Thymus (tissue), 14 donors: ENCODE results near the gene KLHL2. TPM values are rescaled to one million over a fixed set of nuclear protein-coding genes. Genes with fewer than 3 reads are reported as not detected.
"Not testable (repeated sequence)": the region's sequence is repeated elsewhere in the genome, so short reads cannot be mapped to it uniquely, and the experiment has no call there.

Experiments used
- DNase-seq, 9 donors: peaks; one replicate each; pipeline ENCODE4 v3.0.0-alpha.2; 2013; ENCODE audit warnings: low spot score in 9 of 9, low read depth in 6 of 9, missing footprints in 1 of 9
- H3K27ac ChIP-seq, 2 donors: one replicate each; pipeline ENCODE4 v1.5.1; 2013; ENCODE audit warnings: control low read depth in 1 of 2, low read depth in 1 of 2, low read length in 1 of 2, mild to moderate bottlenecking in 1 of 2, moderate library complexity in 1 of 2
- H3K27me3 ChIP-seq, 2 donors: one replicate each; pipeline ENCODE4 v1.5.1; 2013; ENCODE audit warnings: low read length in 1 of 2; ENCODE audit not compliant: control insufficient read depth in 2 of 2, insufficient read depth in 1 of 2
- H3K36me3 ChIP-seq, 2 donors: one replicate each; pipeline ENCODE4 v1.5.1; 2013; ENCODE audit warnings: low read length in 1 of 2, mild to moderate bottlenecking in 1 of 2, moderate library complexity in 1 of 2; ENCODE audit not compliant: control insufficient read depth in 2 of 2, insufficient read depth in 2 of 2
- H3K4me1 ChIP-seq, 2 donors: one replicate each; pipeline ENCODE4 v1.5.1; 2013; ENCODE audit warnings: low read length in 2 of 2; ENCODE audit not compliant: control insufficient read depth in 2 of 2, insufficient read depth in 2 of 2
- H3K4me3 ChIP-seq, 2 donors: one replicate each; pipeline ENCODE4 v1.5.1; 2013; ENCODE audit warnings: low read length in 2 of 2, control low read depth in 1 of 2, mild to moderate bottlenecking in 1 of 2
- H3K9me3 ChIP-seq, 2 donors: one replicate each; pipeline ENCODE4 v1.5.1; 2013; ENCODE audit warnings: low read length in 1 of 2, mild to moderate bottlenecking in 1 of 2; ENCODE audit not compliant: control insufficient read depth in 2 of 2, insufficient read depth in 1 of 2
- WGBS: extraction: QIAGEN DNeasy Blood & Tissue Kit; methylation state at CpG from one replicate; pipeline ENCODE4 v1.1.7; 2013; 5-methylcytosine and 5-hydroxymethylcytosine counted together
- long read RNA-seq, 10 donors: transcript quantifications; one replicate each; lab custom pipeline, GENCODE V29; 2026
- polyA plus RNA-seq: library from polyadenylated mRNA; stranded (reverse); fragments of 200-250 nt; gene quantifications from one replicate; pipeline ENCODE4 v1.2.3, GENCODE V29; 2013
- total RNA-seq: library from RNA; stranded (reverse); fragments of 120-200 nt; gene quantifications from one replicate; pipeline ENCODE4 v1.2.4, GENCODE V29; 2013
- donor health status: healthy.

Gene KLHL2
- total RNA-seq (12.1 TPM), polyA plus RNA-seq (29.3 TPM)
- long read RNA-seq, donor 1, result 0 reads
- long read RNA-seq, donor 2, result 0 reads
- long read RNA-seq, donor 3, partial matches to known transcripts, result 0 of 2 reads
- long read RNA-seq, donor 3, other reads (novel, unspliced or antisense), result 0 of 2 reads
- long read RNA-seq, donor 4, partial matches to known transcripts, result 0 of 2 reads
- long read RNA-seq, donor 4, other reads (novel, unspliced or antisense), result 0 of 2 reads
- long read RNA-seq, donor 5, partial matches to known transcripts, result 0 of 3 reads
- long read RNA-seq, donor 5, other reads (novel, unspliced or antisense), result 0 of 3 reads
- long read RNA-seq, donor 6, partial matches to known transcripts, result 0 of 2 reads
- long read RNA-seq, donor 6, other reads (novel, unspliced or antisense), result 0 of 2 reads
- long read RNA-seq, donor 7, partial matches to known transcripts, result 6 of 6 reads
- long read RNA-seq, donor 7, other reads (novel, unspliced or antisense), result 0 of 6 reads
- long read RNA-seq, donor 8, result 0 reads
- long read RNA-seq, donor 9, partial matches to known transcripts, result 0 of 1 reads
- long read RNA-seq, donor 9, other reads (novel, unspliced or antisense), result 0 of 1 reads
- long read RNA-seq, donor 10, partial matches to known transcripts, result 0 of 4 reads
- long read RNA-seq, donor 10, other reads (novel, unspliced or antisense), result 0 of 4 reads

GRCh38 chr4:165207431-165208220 is at the start of gene KLHL2:
Gene KLHL2 (plus strand): TSS chr4:165207561. CDS start chr4:165207877, 316 bp downstream.
- H3K27ac ChIP-seq, result peak within 1 kb of the TSS in 1 of 2 donors; percentile 81
- peak within 1 kb of the TSS; percentile 51 to 91 for H3K4me3 ChIP-seq
- H3K9me3 ChIP-seq, result no peaks in the 10 kb centered on the region
- peaks cover 0 to 14% of the 10 kb centered on the region in 2 donors for H3K27me3 ChIP-seq
- H3K36me3 ChIP-seq, result no peaks in the 10 kb centered on the region
- under 1% methylated on average over 113 of the region's 113 CpGs for WGBS
- peaks cover 3 to 21% of the 10 kb centered on the region in 2 donors for H3K4me1 ChIP-seq
- DNase-seq, result peak in 7 of 9 donors; percentile 12 to 65 (median 48)

GRCh38 chr4:165158762-165159161 is 48.6 kb upstream of the KLHL2 start:
- H3K27ac ChIP-seq, result no peak overlapping the region
- no peak for DNase-seq
- H3K9me3 ChIP-seq, result no peaks in the 10 kb centered on the region
- no peaks in the 10 kb centered on the region for H3K36me3 ChIP-seq
- no peak overlapping the region for H3K4me3 ChIP-seq
- H3K4me1 ChIP-seq, result no peaks in the 10 kb centered on the region
- no peaks in the 10 kb centered on the region for H3K27me3 ChIP-seq

GRCh38 chr4:165164257-165164656 is 43.1 kb upstream of the KLHL2 start:
- no peak overlapping the region for H3K4me3 ChIP-seq
- H3K27me3 ChIP-seq, result no peaks in the 10 kb centered on the region
- no peaks in the 10 kb centered on the region for H3K36me3 ChIP-seq
- 93% methylated on average over 2 of the region's 2 CpGs for WGBS
- no peaks in the 10 kb centered on the region for H3K4me1 ChIP-seq
- no peaks in the 10 kb centered on the region for H3K9me3 ChIP-seq
- no peak overlapping the region for H3K27ac ChIP-seq
- no peak for DNase-seq

- not testable (repeated sequence) for DNase-seq, H3K27me3 ChIP-seq
- WGBS, result 95% methylated on average over 1 of the region's 1 CpG
These were observed 40.5 kb upstream of the KLHL2 start for GRCh38 chr4:165166872-165167271.

GRCh38 chr4:165167650-165168049 is 39.7 kb upstream of the KLHL2 start:
- no peak overlapping the region for H3K27ac ChIP-seq
- no peaks in the 10 kb centered on the region for H3K4me1 ChIP-seq
- no peaks in the 10 kb centered on the region for H3K27me3 ChIP-seq
- DNase-seq, result no peak
- 93% methylated on average over 6 of the region's 6 CpGs for WGBS
- H3K36me3 ChIP-seq, result no peaks in the 10 kb centered on the region
- no peak overlapping the region for H3K4me3 ChIP-seq
- no peaks in the 10 kb centered on the region for H3K9me3 ChIP-seq

More at GRCh38 chr4:165166872-165167271, 40.5 kb upstream of the KLHL2 start:
- H3K4me1 ChIP-seq, H3K9me3 ChIP-seq, H3K4me3 ChIP-seq, H3K27ac ChIP-seq, H3K36me3 ChIP-seq: not testable (repeated sequence)

GRCh38 chr4:165170819-165171218 is 36.5 kb upstream of the KLHL2 start:
- no peaks in the 10 kb centered on the region for H3K27me3 ChIP-seq
- 88% methylated on average over 2 of the region's 2 CpGs for WGBS

GRCh38 chr4:165175470-165175869 is 31.9 kb upstream of the KLHL2 start:
- H3K27ac ChIP-seq, H3K4me3 ChIP-seq, DNase-seq, H3K27me3 ChIP-seq, H3K9me3 ChIP-seq, H3K36me3 ChIP-seq, H3K4me1 ChIP-seq: not testable (repeated sequence)
- 95% methylated on average over 3 of the region's 3 CpGs for whole genome bisulfite sequencing

More at GRCh38 chr4:165170819-165171218, 36.5 kb upstream of the KLHL2 start:
- no peak for DNase-seq
- Histone ChIP-seq H3K4me3 (no peak overlapping the region), H3K36me3 (no peaks in the 10 kb centered on the region), H3K9me3 (no peaks in the 10 kb centered on the region), H3K27ac (no peak overlapping the region), H3K4me1 (no peaks in the 10 kb centered on the region)

GRCh38 chr4:165175879-165176278 is 31.5 kb upstream of the KLHL2 start:
- no peak for DNase-seq
- 89% methylated on average over 7 of the region's 7 CpGs for WGBS
- no peak overlapping the region for H3K27ac ChIP-seq
- H3K9me3 ChIP-seq, result no peaks in the 10 kb centered on the region
- no peak overlapping the region for H3K4me3 ChIP-seq
- H3K27me3 ChIP-seq, result no peaks in the 10 kb centered on the region
- no peaks in the 10 kb centered on the region for H3K36me3 ChIP-seq
- H3K4me1 ChIP-seq, result peaks cover 0 to 2% of the 10 kb centered on the region in 2 donors
